GM12874 (cell line): ENCODE measurements around the gene FRG2.

Experiments used
- TF ChIP-seq, protein P1 (sequence below): IDR thresholded peaks from 2 replicates; pipeline ENCODE4 v1.5.1; 2011; ENCODE audit warnings: low read depth, mild to moderate bottlenecking, control low read depth, low read length, moderate library complexity; ENCODE audit not compliant: insufficient read depth

The FRG2 gene

DNA sequence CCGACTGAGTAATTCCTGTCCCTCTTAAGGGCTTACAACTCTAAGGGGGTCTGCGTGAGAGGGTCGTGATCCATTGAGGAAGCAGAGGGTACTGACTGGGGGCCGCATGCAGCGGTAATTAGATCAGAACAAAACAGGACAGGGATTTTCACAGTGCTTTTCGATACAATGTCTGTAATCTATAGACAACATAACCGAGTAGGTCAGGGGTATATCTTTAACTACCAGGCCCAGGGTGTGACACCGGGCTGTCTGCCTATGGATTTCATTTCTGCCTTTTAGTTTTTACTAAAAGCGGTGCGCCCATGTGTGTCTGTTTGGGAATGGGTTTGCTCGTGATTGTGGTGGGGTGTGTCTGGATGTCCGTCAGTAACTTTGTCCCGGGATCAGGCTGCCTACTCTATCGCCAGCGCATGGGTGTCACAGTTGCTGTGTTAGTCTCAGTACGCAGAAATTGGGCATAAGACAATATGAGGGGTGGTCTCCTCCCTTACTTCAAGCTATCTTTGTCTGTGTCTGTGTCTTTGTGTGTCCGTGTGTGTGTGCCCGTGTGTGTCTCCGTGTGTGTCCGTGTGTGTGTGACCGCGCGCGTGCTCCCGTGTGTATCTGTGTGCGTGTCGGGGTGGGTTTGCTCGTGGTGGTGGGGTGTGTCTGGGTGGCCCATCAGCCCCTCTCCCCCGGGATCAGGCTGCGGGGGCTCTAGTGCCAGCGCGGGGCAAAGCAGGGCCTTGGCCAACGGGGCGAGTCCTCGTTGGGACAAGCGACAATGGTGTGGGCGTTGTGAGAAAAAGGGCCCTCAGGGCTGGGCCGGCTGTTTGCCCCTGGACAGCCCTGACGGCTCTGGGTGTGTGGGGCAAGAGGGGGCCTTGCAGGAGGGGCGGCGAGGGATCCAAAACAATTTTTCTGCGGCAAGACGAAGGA is 10.4 kb downstream of the FRG2 start:
- TF ChIP-seq, protein P1, sequence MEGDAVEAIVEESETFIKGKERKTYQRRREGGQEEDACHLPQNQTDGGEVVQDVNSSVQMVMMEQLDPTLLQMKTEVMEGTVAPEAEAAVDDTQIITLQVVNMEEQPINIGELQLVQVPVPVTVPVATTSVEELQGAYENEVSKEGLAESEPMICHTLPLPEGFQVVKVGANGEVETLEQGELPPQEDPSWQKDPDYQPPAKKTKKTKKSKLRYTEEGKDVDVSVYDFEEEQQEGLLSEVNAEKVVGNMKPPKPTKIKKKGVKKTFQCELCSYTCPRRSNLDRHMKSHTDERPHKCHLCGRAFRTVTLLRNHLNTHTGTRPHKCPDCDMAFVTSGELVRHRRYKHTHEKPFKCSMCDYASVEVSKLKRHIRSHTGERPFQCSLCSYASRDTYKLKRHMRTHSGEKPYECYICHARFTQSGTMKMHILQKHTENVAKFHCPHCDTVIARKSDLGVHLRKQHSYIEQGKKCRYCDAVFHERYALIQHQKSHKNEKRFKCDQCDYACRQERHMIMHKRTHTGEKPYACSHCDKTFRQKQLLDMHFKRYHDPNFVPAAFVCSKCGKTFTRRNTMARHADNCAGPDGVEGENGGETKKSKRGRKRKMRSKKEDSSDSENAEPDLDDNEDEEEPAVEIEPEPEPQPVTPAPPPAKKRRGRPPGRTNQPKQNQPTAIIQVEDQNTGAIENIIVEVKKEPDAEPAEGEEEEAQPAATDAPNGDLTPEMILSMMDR, result no peak

- TF ChIP-seq, protein P1, result no peak
Observed at GRCh38 chr4:190015538-190016368, 11.3 kb downstream of the FRG2 start.

GRCh38 chr4:190014771-190015537 is 12.1 kb downstream of the FRG2 start:
- TF ChIP-seq, protein P1, result no peak

DNA sequence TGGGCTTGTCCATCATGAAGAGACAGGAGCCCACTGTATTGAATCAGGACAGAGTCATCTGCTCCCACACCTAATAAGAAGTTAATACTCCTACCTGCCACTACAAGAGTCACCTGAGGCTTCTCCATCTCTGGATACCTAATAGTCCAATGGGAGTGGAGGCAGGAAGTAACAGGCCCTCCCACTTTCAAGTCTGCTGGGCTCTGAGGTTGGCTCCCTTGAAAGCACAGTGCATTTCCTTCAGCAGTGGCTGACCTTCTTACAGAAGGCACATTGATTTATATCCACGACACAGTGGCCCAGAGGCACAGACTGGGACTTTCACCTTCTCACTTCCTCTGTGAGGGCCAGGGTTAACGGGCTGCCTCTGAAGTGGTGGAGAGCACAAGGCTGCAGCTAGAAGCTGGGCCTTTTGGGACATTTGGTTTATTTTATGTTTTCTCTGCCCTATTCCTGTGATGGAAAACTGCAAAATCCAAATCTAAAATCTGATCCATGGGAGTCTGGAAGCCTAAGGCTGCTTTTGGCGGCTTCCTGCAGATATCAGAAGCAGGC is 38.1 kb downstream of the FRG2 start:
- TF ChIP-seq, protein P1, result no peak

GRCh38 chr4:189981970-189982369 is 45.1 kb downstream of the FRG2 start:
- TF ChIP-seq, protein P1, result no peak

GRCh38 chr4:189979196-189980047 is 47.6 kb downstream of the FRG2 start:
- TF ChIP-seq, protein P1, result no peak
